Esophagus (tissue), 2 donors: ENCODE data around the gene DCT. TPM values are rescaled to one million over a fixed set of nuclear protein-coding genes. Genes with fewer than 3 reads are reported as not detected.

Experiments used
- H3K27ac ChIP-seq, 2 donors: one replicate each; pipeline ENCODE4 v1.5.1; 2013; ENCODE audit warnings: low read depth in 2 of 2, mild to moderate bottlenecking in 2 of 2, inconsistent platforms in 1 of 2, low read length in 1 of 2, moderate library complexity in 1 of 2
- H3K27me3 ChIP-seq, 2 donors: one replicate each; pipeline ENCODE4 v1.6.1; 2013; ENCODE audit warnings: low read length in 2 of 2, control low read depth in 1 of 2, mild to moderate bottlenecking in 1 of 2; ENCODE audit not compliant: insufficient read depth in 2 of 2, control insufficient read depth in 1 of 2
- H3K36me3 ChIP-seq, 2 donors: one replicate each; pipeline ENCODE4 v1.6.1; 2013; ENCODE audit warnings: low read length in 1 of 2; ENCODE audit not compliant: control insufficient read depth in 2 of 2, insufficient read depth in 2 of 2
- H3K4me1 ChIP-seq, 2 donors: one replicate each; pipeline ENCODE4 v1.6.1; 2013; ENCODE audit warnings: low read length in 1 of 2; ENCODE audit not compliant: control insufficient read depth in 2 of 2, insufficient read depth in 2 of 2
- H3K4me3 ChIP-seq, 2 donors: one replicate each; pipeline ENCODE4 v1.5.1; 2013; ENCODE audit warnings: low read length in 2 of 2, mild to moderate bottlenecking in 2 of 2, low read depth in 1 of 2, moderate library complexity in 1 of 2
- H3K9me3 ChIP-seq, 2 donors: one replicate each; pipeline ENCODE4 v1.6.1; 2013; ENCODE audit warnings: mild to moderate bottlenecking in 2 of 2, low read depth in 1 of 2, low read length in 1 of 2, moderate library complexity in 1 of 2; ENCODE audit not compliant: control insufficient read depth in 2 of 2, insufficient read depth in 1 of 2
- WGBS, 2 donors: extraction: QIAGEN DNeasy Blood & Tissue Kit; methylation state at CpG; one replicate each; pipeline ENCODE4 v1.1.7; 2013; 5-methylcytosine and 5-hydroxymethylcytosine counted together
- polyA plus RNA-seq, 2 donors: library from polyadenylated mRNA; stranded (reverse); fragments of 200-250 nt; gene quantifications; one replicate each; pipeline ENCODE4 v1.2.3, GENCODE V29; 2013
- donor health status: healthy with polysubstance abuse.
- donor health status: Bipolar disorder and iron deficiency.

DCT gene
- polyA plus RNA-seq, 2 donors, result 0.02 to 0.04 TPM

GRCh38 chr13:94389604-94390351 is 89.7 kb downstream of the DCT start:
- no peaks in the 10 kb centered on the region for H3K27me3 ChIP-seq
- no peaks in the 10 kb centered on the region for H3K36me3 ChIP-seq
- H3K9me3 ChIP-seq, result no peaks in the 10 kb centered on the region
- no peak overlapping the region for H3K4me3 ChIP-seq
- no peaks in the 10 kb centered on the region for H3K4me1 ChIP-seq
- WGBS, 2 donors, result 63 to 64% methylated on average over 7 of the region's 7 CpGs
- no peak overlapping the region for H3K27ac ChIP-seq

GRCh38 chr13:94387047-94387446 is 92.4 kb downstream of the DCT start:
- Histone ChIP-seq H3K27me3 (peaks cover 0 to 2% of the 10 kb centered on the region in 2 donors), H3K4me3 (no peak overlapping the region), H3K9me3 (no peaks in the 10 kb centered on the region), H3K4me1 (no peaks in the 10 kb centered on the region), H3K27ac (no peak overlapping the region), H3K36me3 (no peaks in the 10 kb centered on the region)

Other genes with a start within 250 kb of the DCT start
- gene TGDS, start 116.5 kb upstream of the DCT start, polyA plus RNA-seq, result 1 to 10 TPM; 5.2 to 6.1 TPM
- gene GPR180, start 122.2 kb upstream of the DCT start, polyA plus RNA-seq, result 1 to 10 TPM; 1.1 to 1.2 TPM
- 1 to 10 TPM; 8.5 to 9.6 TPM for gene SOX21, start 232.9 kb upstream of the DCT start, polyA plus RNA-seq